IMR-90 (cell line): ENCODE data around the gene CTAGE6. TPM values are rescaled to one million over a fixed set of nuclear protein-coding genes. Genes with fewer than 3 reads are reported as not detected.

Experiments
- ATAC-seq: fragments of 200-7000 bp; cut with Tn5 transposase; 2 replicates; pipeline ENCODE4 v1.9.1; 2020; ENCODE audit warnings: low read depth, mild to moderate bottlenecking, moderate library complexity
- BruUV-seq: library from RNA; stranded (reverse); fragments of 400-500 nt; replicated peaks from 2 replicates; lab custom pipeline; 2021; lab: Mats Ljungman, UMichigan
- CTCF ChIA-PET: fragments of 300-600 bp; formaldehyde crosslinking; extraction: SDS; loops from one replicate; lab custom pipeline; 2021; ENCODE audit warnings: antibody characterized with exemption; lab: Yijun Ruan, JAX
- POLR2A ChIA-PET: fragments of 300-600 bp; sonication (Branson Sonifier 250); formaldehyde crosslinking; loops from one replicate; lab custom pipeline; 2022; ENCODE audit warnings: antibody characterized with exemption; ENCODE audit not compliant: unreplicated experiment; lab: Charles Lee
- DNase-seq: peaks from one replicate; pipeline ENCODE4 v3.0.0; 2013
- H2AFZ ChIP-seq: replicated peaks from 2 replicates; pipeline ENCODE3; 2013; ENCODE audit warnings: low read length, mild to moderate bottlenecking; ENCODE audit not compliant: poor library complexity
- H2AK5ac ChIP-seq: 2 replicates; pipeline ENCODE4 v1.6.1; 2013; ENCODE audit warnings: low read depth, low read length, inconsistent platforms
- H2AK9ac ChIP-seq: replicated peaks from 2 replicates; pipeline ENCODE3; 2013; ENCODE audit warnings: mild to moderate bottlenecking, low read depth, low read length, moderate library complexity; ENCODE audit not compliant: poor library complexity
- H2BK120ac ChIP-seq: 2 replicates; pipeline ENCODE4 v1.6.1; 2013; ENCODE audit warnings: low read depth, low read length, inconsistent platforms
- H2BK15ac ChIP-seq: 3 replicates; pipeline ENCODE4 v1.6.1; 2013; ENCODE audit warnings: low read depth, low read length, inconsistent platforms
- H2BK20ac ChIP-seq: 2 replicates; pipeline ENCODE4 v1.6.1; 2013; ENCODE audit warnings: low read depth, mild to moderate bottlenecking, inconsistent platforms, low read length, moderate library complexity
- H2BK5ac ChIP-seq: 2 replicates; pipeline ENCODE4 v1.6.1; 2013; ENCODE audit warnings: mild to moderate bottlenecking, low read depth, low read length, inconsistent platforms; ENCODE audit not compliant: poor library complexity, severe bottlenecking
- H3K14ac ChIP-seq: replicated peaks from 2 replicates; pipeline ENCODE4 v1.6.1; 2013; ENCODE audit warnings: low read depth, low read length, inconsistent platforms
- H3K18ac ChIP-seq: 2 replicates; pipeline ENCODE4 v1.6.1; 2013; ENCODE audit warnings: low read depth, low read length, control low read depth
- H3K23ac ChIP-seq: 2 replicates; pipeline ENCODE4 v1.6.1; 2013; ENCODE audit warnings: low read depth, low read length, inconsistent platforms
- H3K27ac ChIP-seq: 2 replicates; pipeline ENCODE4 v1.5.1; 2013; ENCODE audit warnings: mild to moderate bottlenecking, control low read depth, low read length; ENCODE audit not compliant: insufficient read depth
- H3K27me3 ChIP-seq: 2 replicates; pipeline ENCODE4 v1.6.1; 2013; ENCODE audit warnings: low read length; ENCODE audit not compliant: control insufficient read depth, insufficient read depth
- H3K36me3 ChIP-seq: 2 replicates; pipeline ENCODE4 v1.6.1; 2013; ENCODE audit warnings: low read length, mixed read lengths; ENCODE audit not compliant: control insufficient read depth, insufficient read depth
- H3K4ac ChIP-seq: 2 replicates; pipeline ENCODE4 v1.6.1; 2013; ENCODE audit warnings: low read depth, low read length, inconsistent platforms
- H3K4me1 ChIP-seq: 2 replicates; pipeline ENCODE4 v1.6.1; 2013; ENCODE audit warnings: low read length, mixed read lengths; ENCODE audit not compliant: control insufficient read depth, insufficient read depth
- H3K4me2 ChIP-seq: 2 replicates; pipeline ENCODE4 v1.6.1; 2013; ENCODE audit warnings: low read depth, mild to moderate bottlenecking, control low read depth, low read length, moderate library complexity
- H3K4me3 ChIP-seq: 2 replicates; pipeline ENCODE4 v1.5.1; 2013; ENCODE audit warnings: low read depth, mild to moderate bottlenecking, control low read depth, low read length, moderate library complexity; ENCODE audit not compliant: insufficient read depth
- H3K56ac ChIP-seq: 2 replicates; pipeline ENCODE4 v1.6.1; 2013; ENCODE audit warnings: low read length, inconsistent platforms; ENCODE audit not compliant: insufficient read depth; ENCODE audit errors: extremely low read depth
- H3K79me1 ChIP-seq, 2 experiments: 2 replicates each; pipeline ENCODE4 v1.6.1; 2013; ENCODE audit warnings: low read length in 2 of 2, inconsistent platforms in 1 of 2, low read depth in 1 of 2
- H3K9ac ChIP-seq: 2 replicates; pipeline ENCODE4 v1.6.1; 2013; ENCODE audit warnings: low read depth, low read length, control low read depth
- H3K9me1 ChIP-seq: 2 replicates; pipeline ENCODE4 v1.6.1; 2013; ENCODE audit warnings: low read length, inconsistent platforms; ENCODE audit not compliant: insufficient read depth
- H3K9me3 ChIP-seq: 2 replicates; pipeline ENCODE4 v1.6.1; 2013; ENCODE audit warnings: low read length; ENCODE audit not compliant: control insufficient read depth, insufficient read depth
- H4K20me1 ChIP-seq: 2 replicates; pipeline ENCODE4 v1.6.1; 2013; ENCODE audit warnings: low read length, inconsistent platforms; ENCODE audit not compliant: insufficient read depth
- H4K5ac ChIP-seq: 2 replicates; pipeline ENCODE4 v1.6.1; 2013; ENCODE audit warnings: mild to moderate bottlenecking, low read depth, low read length, control low read depth
- H4K8ac ChIP-seq, 2 experiments: 2 replicates each; pipeline ENCODE4 v1.6.1; 2013; ENCODE audit warnings: low read depth in 2 of 2, low read length in 2 of 2, control low read depth in 1 of 2, inconsistent platforms in 1 of 2
- H4K91ac ChIP-seq: 2 replicates; pipeline ENCODE4 v1.6.1; 2013; ENCODE audit warnings: low read depth, low read length, inconsistent platforms; ENCODE audit not compliant: insufficient read depth
- BHLHE40 ChIP-seq: fragments of 150-350 bp; IDR thresholded peaks from 2 replicates; pipeline ENCODE4 v1.6.1; 2016; ENCODE audit warnings: mild to moderate bottlenecking, low read depth, low read length
- CHD1 ChIP-seq: IDR thresholded peaks from 2 replicates; pipeline ENCODE4 v1.6.1; 2012; ENCODE audit warnings: low read depth, low read length, improper control_type of control experiment
- FOS ChIP-seq: fragments of 150-350 bp; IDR thresholded peaks from 2 replicates; pipeline ENCODE4 v1.6.1; 2016; ENCODE audit warnings: low read depth, low read length
- MAZ ChIP-seq: IDR thresholded peaks from 2 replicates; pipeline ENCODE4 v1.6.1; 2012; ENCODE audit warnings: low read depth, mild to moderate bottlenecking, low read length, improper control_type of control experiment, moderate library complexity, borderline replicate concordance
- RCOR1 ChIP-seq: IDR thresholded peaks from 2 replicates; pipeline ENCODE4 v1.6.1; 2012; ENCODE audit warnings: mild to moderate bottlenecking, low read length, improper control_type of control experiment; ENCODE audit not compliant: insufficient replicate concordance
- WGBS, 2 experiments: methylation state at CpG; one replicate each; pipeline versions ENCODE4 v1.1.5 to v1.1.7; 2013; ENCODE audit warnings: missing lambda C conversion rate in 2 of 2; ENCODE audit not compliant: insufficient read length in 1 of 2; ENCODE audit errors: extremely low coverage in 2 of 2; 5-methylcytosine and 5-hydroxymethylcytosine counted together
- dilution Hi-C: fragments of 300-500 bp; cut with HindIII; formaldehyde crosslinking; loops from one replicate; pipeline ENCODE4 v1.14.3; 2018; ENCODE audit warnings: low sequenced_read_pairs; ENCODE audit not compliant: unreplicated experiment
- in situ Hi-C: fragments of 300-500 bp; cut with MboI; formaldehyde crosslinking; loops from 3 replicates; pipeline ENCODE4 v1.14.3; 2019; ENCODE audit warnings: low sequenced_read_pairs, inconsistent platforms, mixed read lengths
- intact Hi-C: fragments of 100-400 bp; cut with micrococcal nuclease; formaldehyde crosslinking; loops from 2 replicates; pipeline ENCODE4 v1.10.0; 2022
- polyA plus RNA-seq, 3 experiments: library from polyadenylated mRNA; depleted of rRNA; stranded (reverse); fragments of >200 nt; gene quantifications; 2 replicates each; pipeline ENCODE4 v1.2.3, GENCODE V29; 2012; ENCODE audit warnings: low replicate concordance in 1 of 3
- total RNA-seq: library from RNA; depleted of rRNA; stranded (reverse); fragments of >200 nt; gene quantifications from 2 replicates; pipeline ENCODE4 v1.2.3, GENCODE V29; 2012

CTAGE6 gene
- total and polyA plus RNA-seq, 2 of the 4 experiments (the other 2 are of a cell fraction): 0.10 to 0.18 TPM

DNA sequence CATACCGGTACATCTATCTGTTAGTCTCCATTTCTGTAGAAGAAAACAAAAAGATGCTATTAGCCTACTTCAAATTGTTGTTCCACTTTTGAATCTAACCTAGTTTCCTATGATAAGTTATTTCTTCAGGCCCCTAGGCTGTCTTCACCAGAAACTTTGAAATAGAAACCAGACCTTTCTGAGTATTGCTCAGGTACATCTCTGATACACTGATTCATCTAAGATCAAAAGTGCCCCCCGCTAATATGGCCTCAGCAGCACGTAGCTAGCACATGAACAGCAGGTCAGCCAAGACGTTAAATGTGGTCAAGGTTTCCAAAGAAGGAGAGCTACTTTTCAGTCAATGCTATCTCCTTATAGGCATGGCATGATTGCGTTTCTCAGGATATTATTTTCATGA lies 23.6 kb downstream of the CTAGE6 start:
- Histone ChIP-seq H4K8ac (no peak overlapping the region), H3K56ac (no peak overlapping the region), H3K36me3 (no peaks in the 10 kb centered on the region), H3K27me3 (no peaks in the 10 kb centered on the region), H4K5ac (no peak overlapping the region), H3K23ac (no peak overlapping the region), H3K27ac (no peak overlapping the region), H2BK20ac (no peak overlapping the region), H2AFZ (no peak overlapping the region), H3K9ac (no peak overlapping the region), H3K4ac (no peak overlapping the region), H3K4me1 (no peaks in the 10 kb centered on the region), H4K91ac (no peak overlapping the region), H3K9me1 (peaks cover 2% of the 10 kb centered on the region; the same call in 1 of the 2 replicates), H3K4me3 (no peak overlapping the region), H3K9me3 (no peaks in the 10 kb centered on the region), H2AK9ac (no peak overlapping the region), H3K18ac (no peak overlapping the region), H2AK5ac (no peak overlapping the region), H3K14ac (no peak overlapping the region), H2BK120ac (no peak overlapping the region), H2BK5ac (no peak overlapping the region), H2BK15ac (no peak overlapping the region), H4K20me1 (no peaks in the 10 kb centered on the region), H3K4me2 (no peak overlapping the region), H3K79me1 (no peaks in the 10 kb centered on the region)
- no TSS peak for BruUV-seq
- intact Hi-C loops (no loop called here), dilution Hi-C loops (no loop called here), in situ Hi-C loops (no loop called here)
- WGBS, 2 experiments: no CpG with 5 or more reads among the region's 5 CpGs
- ATAC-seq: no peak
- DNase-seq: no peak
- ChIA-PET CTCF (interaction anchor here (0.7 to 0.9 kb wide), 2 partner anchors 278 to 331 kb away, joined by 3 to 5 read pairs; no protein-coding TSS in a partner anchor), POLR2A (no interaction called here)
- TF ChIP-seq CHD1 (no peak), FOS (no peak), BHLHE40 (no peak), MAZ (no peak), RCOR1 (no peak)
